Mesendoderm (in vitro differentiated cells): Measurements from ENCODE around the gene ABLIM1.

Experiments
- DNase-seq: peaks from one replicate; pipeline ENCODE4 v3.0.0; 2013
- H2AK5ac ChIP-seq: 2 replicates; pipeline ENCODE4 v1.6.1; 2013; ENCODE audit warnings: low read length, inconsistent platforms
- H2BK120ac ChIP-seq: 2 replicates; pipeline ENCODE4 v1.6.1; 2013; ENCODE audit warnings: low read depth, mild to moderate bottlenecking, low read length, moderate library complexity, mixed read lengths
- H2BK15ac ChIP-seq: replicated peaks from 2 replicates; pipeline ENCODE4 v1.6.1; 2013; ENCODE audit warnings: low read depth, mild to moderate bottlenecking, moderate library complexity
- H2BK5ac ChIP-seq: 2 replicates; pipeline ENCODE4 v1.6.1; 2013; ENCODE audit warnings: low read length, inconsistent platforms
- H3K18ac ChIP-seq: 2 replicates; pipeline ENCODE4 v1.6.1; 2013; ENCODE audit warnings: mild to moderate bottlenecking, low read length, mixed read lengths
- H3K23ac ChIP-seq: one replicate; pipeline ENCODE4 v1.6.1; 2013; ENCODE audit warnings: low read length
- H3K27ac ChIP-seq: 2 replicates; pipeline ENCODE4 v1.5.1; 2013; ENCODE audit warnings: low read depth, mild to moderate bottlenecking, inconsistent platforms, low read length, moderate library complexity
- H3K27me3 ChIP-seq: 2 replicates; pipeline ENCODE4 v1.6.1; 2013; ENCODE audit warnings: low read length, control low read depth, mild to moderate bottlenecking, inconsistent platforms; ENCODE audit not compliant: insufficient read depth, poor library complexity
- H3K36me3 ChIP-seq: 2 replicates; pipeline ENCODE4 v1.6.1; 2013; ENCODE audit warnings: low read length, inconsistent platforms; ENCODE audit not compliant: control insufficient read depth, insufficient read depth
- H3K4ac ChIP-seq: one replicate; pipeline ENCODE4 v1.6.1; 2013; ENCODE audit warnings: low read depth, mild to moderate bottlenecking, low read length, moderate library complexity
- H3K4me1 ChIP-seq: 2 replicates; pipeline ENCODE4 v1.6.1; 2013; ENCODE audit warnings: low read depth, low read length, inconsistent platforms; ENCODE audit not compliant: control insufficient read depth
- H3K4me2 ChIP-seq: 2 replicates; pipeline ENCODE4 v1.6.1; 2013; ENCODE audit warnings: low read length
- H3K4me3 ChIP-seq: 2 replicates; pipeline ENCODE4 v1.5.1; 2013; ENCODE audit warnings: mild to moderate bottlenecking, low read length
- H3K56ac ChIP-seq: one replicate; pipeline ENCODE4 v1.6.1; 2013; ENCODE audit warnings: low read length
- H3K79me1 ChIP-seq: 2 replicates; pipeline ENCODE4 v1.6.1; 2013; ENCODE audit warnings: low read length, inconsistent platforms
- H3K79me2 ChIP-seq: 2 replicates; pipeline ENCODE4 v1.6.1; 2013; ENCODE audit warnings: mild to moderate bottlenecking, low read length; ENCODE audit not compliant: control insufficient read depth, insufficient read depth
- H3K9ac ChIP-seq: 2 replicates; pipeline ENCODE4 v1.6.1; 2013; ENCODE audit warnings: low read length, inconsistent platforms
- H4K5ac ChIP-seq: one replicate; pipeline ENCODE4 v1.6.1; 2013; ENCODE audit warnings: low read length
- H4K8ac ChIP-seq: one replicate; pipeline ENCODE4 v1.6.1; 2013; ENCODE audit warnings: low read depth, mild to moderate bottlenecking, control low read depth, low read length, moderate library complexity
- WGBS: extraction: QIAGEN DNeasy Blood & Tissue Kit; methylation state at CpG from one replicate; pipeline ENCODE4 v1.1.7; 2013; ENCODE audit warnings: low lambda C conversion rate, missing lambda C conversion rate; ENCODE audit not compliant: insufficient coverage; ENCODE audit errors: extremely low coverage; 5-methylcytosine and 5-hydroxymethylcytosine counted together

Gene ABLIM1

DNA sequence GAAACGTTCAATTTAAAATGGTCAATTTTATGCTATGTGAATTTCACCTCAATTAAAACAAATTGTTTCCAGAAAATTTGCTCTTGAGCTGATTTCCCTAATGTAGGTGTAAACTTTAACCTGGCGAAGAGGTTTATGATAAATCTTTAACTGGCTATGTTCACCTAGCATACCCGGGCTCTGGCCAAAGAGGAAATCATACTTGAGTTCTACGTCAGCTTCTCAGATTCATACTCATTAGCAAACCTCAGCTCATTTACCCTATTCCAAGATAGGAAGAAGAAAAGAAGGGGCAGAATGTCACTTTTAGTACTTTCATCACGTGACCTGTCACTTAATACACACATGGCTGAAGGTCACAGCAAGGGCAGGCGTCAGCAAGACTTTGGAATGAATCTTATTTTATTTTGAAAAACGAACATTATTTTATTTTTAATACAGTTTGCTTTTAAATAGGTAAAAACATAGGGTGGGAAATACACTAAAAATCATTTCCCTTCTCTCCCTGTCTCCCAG is 97.0 kb downstream of the ABLIM1 start:
- H3K27ac ChIP-seq: no peak overlapping the region
- no peaks in the 10 kb centered on the region for H3K27me3 ChIP-seq
- WGBS: no CpG with 5 or more reads among the region's 7 CpGs
- H3K23ac ChIP-seq: no peak overlapping the region
- no peak overlapping the region for H3K4ac ChIP-seq
- H4K5ac ChIP-seq: no peak overlapping the region
- H3K4me1 ChIP-seq: no peaks in the 10 kb centered on the region
- no peak overlapping the region for H3K56ac ChIP-seq
- H2BK120ac ChIP-seq: no peak overlapping the region
- H3K79me2 ChIP-seq: no peaks in the 10 kb centered on the region
- no peak overlapping the region for H2BK15ac ChIP-seq
- no peak overlapping the region for H3K4me2 ChIP-seq
- H3K9ac ChIP-seq: no peak overlapping the region
- no peak overlapping the region for H3K4me3 ChIP-seq
- no peak overlapping the region for H2AK5ac ChIP-seq
- no peak overlapping the region for H4K8ac ChIP-seq
- no peak overlapping the region for H3K18ac ChIP-seq
- no peak for DNase-seq
- no peak overlapping the region for H2BK5ac ChIP-seq
- no peaks in the 10 kb centered on the region for H3K79me1 ChIP-seq
- H3K36me3 ChIP-seq: no peaks in the 10 kb centered on the region

DNA sequence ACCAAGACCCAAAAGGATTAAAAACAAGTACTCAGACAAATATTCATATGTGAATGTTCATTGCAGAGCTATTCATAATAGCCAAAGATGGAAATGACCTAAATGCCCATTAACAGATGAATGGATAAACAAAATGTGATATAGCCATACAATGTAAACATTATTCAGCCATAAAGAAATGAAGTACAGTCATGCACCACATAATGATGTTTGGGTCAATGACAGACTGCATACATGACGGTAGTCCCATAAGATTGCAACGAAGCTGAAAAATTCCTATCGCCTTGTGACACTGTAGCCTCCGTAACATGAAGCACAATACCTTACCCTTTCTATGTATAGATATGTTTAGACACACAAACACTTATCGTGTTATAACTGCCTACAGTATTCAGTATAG is 97.9 kb downstream of the ABLIM1 start:
- H2BK120ac ChIP-seq: no peak overlapping the region
- no peak overlapping the region for H3K27ac ChIP-seq
- no peak overlapping the region for H3K9ac ChIP-seq
- H3K27me3 ChIP-seq: no peaks in the 10 kb centered on the region
- no peaks in the 10 kb centered on the region for H3K36me3 ChIP-seq
- H3K4me2 ChIP-seq: no peak overlapping the region
- H3K79me1 ChIP-seq: no peaks in the 10 kb centered on the region
- DNase-seq: no peak
- no peaks in the 10 kb centered on the region for H3K79me2 ChIP-seq
- WGBS: no CpG with 5 or more reads among the region's 5 CpGs
- H3K18ac ChIP-seq: no peak overlapping the region
- H3K56ac ChIP-seq: no peak overlapping the region
- no peak overlapping the region for H2BK15ac ChIP-seq
- no peak overlapping the region for H4K8ac ChIP-seq
- no peak overlapping the region for H3K4ac ChIP-seq
- H4K5ac ChIP-seq: no peak overlapping the region
- H3K4me3 ChIP-seq: no peak overlapping the region
- H2AK5ac ChIP-seq: no peak overlapping the region
- H2BK5ac ChIP-seq: no peak overlapping the region
- H3K4me1 ChIP-seq: no peaks in the 10 kb centered on the region
- H3K23ac ChIP-seq: no peak overlapping the region

DNA sequence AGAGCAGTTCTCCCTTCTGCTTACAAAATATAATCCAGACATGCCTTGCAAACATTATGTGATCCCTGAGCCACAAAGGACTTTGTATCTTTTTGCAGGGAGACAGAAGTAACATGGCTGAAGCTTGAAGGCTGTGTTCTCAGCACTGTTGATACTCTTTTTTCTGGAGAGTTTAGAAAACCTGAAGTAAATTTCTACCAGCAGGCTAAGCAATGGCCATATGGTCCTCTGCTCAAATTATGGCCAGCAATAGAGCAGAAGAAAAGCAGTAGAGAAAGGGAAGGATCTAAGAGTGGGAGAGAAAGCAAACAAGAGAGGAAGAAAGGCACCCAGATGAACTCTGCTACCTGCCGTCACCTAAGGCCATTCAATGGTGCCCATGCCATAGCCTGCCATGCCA is 98.4 kb downstream of the ABLIM1 start:
- Histone ChIP-seq H4K8ac (no peak overlapping the region), H2BK15ac (no peak overlapping the region), H3K27me3 (no peaks in the 10 kb centered on the region), H2BK120ac (no peak overlapping the region), H2AK5ac (no peak overlapping the region), H3K9ac (no peak overlapping the region), H3K4me1 (no peaks in the 10 kb centered on the region), H3K27ac (no peak overlapping the region), H2BK5ac (no peak overlapping the region), H3K79me2 (no peaks in the 10 kb centered on the region), H3K18ac (no peak overlapping the region), H3K4me3 (no peak overlapping the region), H3K79me1 (no peaks in the 10 kb centered on the region), H3K36me3 (no peaks in the 10 kb centered on the region), H4K5ac (no peak overlapping the region), H3K56ac (no peak overlapping the region), H3K4ac (no peak overlapping the region), H3K4me2 (no peak overlapping the region), H3K23ac (no peak overlapping the region)
- DNase-seq: no peak
- no CpG with 5 or more reads among the region's 1 CpG for WGBS

DNA sequence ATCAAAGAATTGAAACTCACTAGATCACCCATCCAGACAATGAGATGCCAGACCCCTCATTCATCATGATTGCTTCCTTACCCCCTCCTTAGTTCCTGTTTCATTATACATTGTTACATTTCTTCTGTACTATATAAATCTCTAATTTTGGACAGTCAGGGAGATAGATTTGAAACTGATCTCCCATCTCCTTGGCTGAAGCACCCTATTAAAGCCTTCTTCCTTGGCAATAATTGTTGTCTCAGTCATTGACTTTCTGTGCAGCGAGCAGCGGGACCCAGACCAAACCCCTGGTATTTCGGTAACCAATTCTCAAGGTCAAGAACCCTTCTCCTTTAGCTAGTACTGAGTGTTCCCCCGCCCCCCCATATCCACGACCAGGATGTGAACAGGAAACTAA is 100.2 kb downstream of the ABLIM1 start:
- Histone ChIP-seq H3K56ac (no peak overlapping the region), H3K4me3 (no peak overlapping the region)
- WGBS: no CpG with 5 or more reads among the region's 5 CpGs

DNA sequence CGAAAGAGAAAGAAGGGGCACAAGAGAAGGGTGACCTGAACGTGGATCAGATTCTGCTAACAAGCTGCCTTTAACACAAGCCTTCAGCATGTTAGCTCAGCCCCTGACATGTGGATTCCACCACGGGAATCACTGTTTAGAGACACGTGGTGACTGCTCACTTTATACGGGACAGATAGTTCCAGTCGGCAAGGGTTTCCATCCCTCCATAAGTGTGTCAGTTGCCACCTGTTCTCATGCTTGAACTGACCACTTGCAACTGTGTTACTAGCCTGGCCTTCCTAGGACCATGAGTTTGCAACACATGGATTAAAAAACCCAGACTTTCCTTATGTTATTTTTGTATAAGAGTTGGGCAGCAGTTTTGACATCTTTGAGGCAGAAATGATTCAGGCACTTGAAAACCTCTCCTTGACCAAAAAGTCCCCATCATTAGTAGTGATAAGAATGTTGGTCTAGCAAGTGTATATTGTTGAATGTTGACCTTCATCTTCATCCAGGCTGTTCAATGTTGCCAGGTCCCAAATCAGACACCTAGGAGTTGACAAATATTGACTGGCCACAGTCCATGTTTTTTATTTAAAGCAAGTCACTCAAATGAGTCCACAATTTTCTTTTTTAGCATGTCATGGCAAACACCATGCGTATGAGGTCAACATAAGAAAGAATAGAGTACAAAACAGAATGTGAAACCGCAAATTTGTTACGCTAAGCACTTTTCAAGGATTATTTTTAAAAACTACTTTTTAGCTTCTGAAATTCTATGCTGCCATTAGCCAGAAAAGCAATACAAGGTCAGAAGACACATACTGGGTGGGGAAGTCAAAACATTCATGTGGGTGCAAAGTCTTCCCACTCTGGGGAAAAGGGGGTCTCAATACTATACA is 101.6 kb downstream of the ABLIM1 start:
- Histone ChIP-seq H2BK120ac (no peak overlapping the region), H3K79me2 (no peaks in the 10 kb centered on the region), H3K79me1 (no peaks in the 10 kb centered on the region), H3K56ac (no peak overlapping the region), H3K4me2 (no peak overlapping the region), H3K36me3 (no peaks in the 10 kb centered on the region), H3K27me3 (no peaks in the 10 kb centered on the region), H3K9ac (no peak overlapping the region), H3K4ac (no peak overlapping the region), H3K4me1 (no peaks in the 10 kb centered on the region), H4K5ac (no peak overlapping the region), H2BK5ac (no peak overlapping the region), H2AK5ac (no peak overlapping the region), H3K23ac (no peak overlapping the region), H3K18ac (no peak overlapping the region), H4K8ac (no peak overlapping the region), H2BK15ac (no peak overlapping the region), H3K27ac (no peak overlapping the region), H3K4me3 (no peak overlapping the region)
- DNase-seq: no peak
- WGBS: no CpG with 5 or more reads among the region's 9 CpGs

More for the DNA sequence above, 100.2 kb downstream of the ABLIM1 start:
- H2AK5ac ChIP-seq: no peak overlapping the region
- H3K23ac ChIP-seq: no peak overlapping the region
- H2BK120ac ChIP-seq: no peak overlapping the region
- H3K36me3 ChIP-seq: no peaks in the 10 kb centered on the region
- no peaks in the 10 kb centered on the region for H3K79me2 ChIP-seq
- no peak overlapping the region for H3K27ac ChIP-seq
- H2BK5ac ChIP-seq: no peak overlapping the region
- no peaks in the 10 kb centered on the region for H3K4me1 ChIP-seq
- H4K8ac ChIP-seq: no peak overlapping the region
- no peaks in the 10 kb centered on the region for H3K79me1 ChIP-seq
- no peak overlapping the region for H3K4me2 ChIP-seq
- no peak overlapping the region for H2BK15ac ChIP-seq
- no peak for DNase-seq
- H3K9ac ChIP-seq: no peak overlapping the region
- H3K27me3 ChIP-seq: no peaks in the 10 kb centered on the region
- no peak overlapping the region for H3K4ac ChIP-seq
- H3K18ac ChIP-seq: no peak overlapping the region
- H4K5ac ChIP-seq: no peak overlapping the region
